GM18868 (cell line): Measurements from ENCODE around the gene KIAA0040.

Source experiments
- ATAC-seq: cut with Tn5 transposase; IDR thresholded peaks from one replicate; pipeline ENCODE4 v1.9.1; 2021; ENCODE audit warnings: mild to moderate bottlenecking, moderate library complexity; ENCODE audit not compliant: unreplicated experiment

KIAA0040 gene

GRCh38 chr1:175203570-175204068, 11.0 kb upstream of the KIAA0040 start:
- no peak for ATAC-seq

- no peak for ATAC-seq
These were observed 8.3 kb upstream of the KIAA0040 start for GRCh38 chr1:175200678-175201521.

GRCh38 chr1:175198332-175198731, 5.8 kb upstream of the KIAA0040 start:
- no peak for ATAC-seq

- ATAC-seq, result peak; percentile 32
These were observed 5.0 kb upstream of the KIAA0040 start for GRCh38 chr1:175197531-175197930.

- no peak for ATAC-seq
These were observed 3.2 kb upstream of the KIAA0040 start for GRCh38 chr1:175195798-175196197.

- ATAC-seq, result peak; percentile 41
These were observed 2.7 kb upstream of the KIAA0040 start for GRCh38 chr1:175195281-175195680.

- no peak for ATAC-seq
These were observed 943 bp upstream of the KIAA0040 start for GRCh38 chr1:175193527-175193910.

GRCh38 chr1:175192111-175192629, 406 bp downstream of the KIAA0040 start:
- no peak for ATAC-seq

- ATAC-seq, result peak; percentile 25
These were observed 917 bp downstream of the KIAA0040 start for GRCh38 chr1:175191659-175192058.

- ATAC-seq, result peak; percentile 78
These were observed 3.6 kb downstream of the KIAA0040 start for GRCh38 chr1:175188936-175189335.

GRCh38 chr1:175186433-175187160, 6.0 kb downstream of the KIAA0040 start:
- no peak for ATAC-seq

- no peak for ATAC-seq
These were observed 6.7 kb downstream of the KIAA0040 start for GRCh38 chr1:175185903-175186302.

- ATAC-seq, result no peak
These were observed 9.0 kb downstream of the KIAA0040 start for GRCh38 chr1:175183586-175183985.

GRCh38 chr1:175182201-175182746, 10.3 kb downstream of the KIAA0040 start:
- ATAC-seq, result no peak

GRCh38 chr1:175179837-175180590, 12.6 kb downstream of the KIAA0040 start:
- peak; percentile 44 for ATAC-seq

GRCh38 chr1:175178456-175178855, 14.1 kb downstream of the KIAA0040 start:
- ATAC-seq, result no peak

GRCh38 chr1:175178056-175178455, 14.5 kb downstream of the KIAA0040 start:
- ATAC-seq, result no peak

- no peak for ATAC-seq
These were observed 16.3 kb downstream of the KIAA0040 start for GRCh38 chr1:175176246-175176645.

GRCh38 chr1:175174309-175175102, 18.1 kb downstream of the KIAA0040 start:
- peak; percentile 89 for ATAC-seq

- ATAC-seq, result no peak
These were observed 19.0 kb downstream of the KIAA0040 start for GRCh38 chr1:175173531-175173930.
